Epithelial cell of esophagus (primary cell): ENCODE data around the gene MACROD2.

Experiments used
- DNase-seq: peaks from one replicate; pipeline ENCODE4 v3.0.0; 2010; ENCODE audit warnings: low read depth
- H3K4me3 ChIP-seq: 2 replicates; pipeline ENCODE4 v1.5.1; 2011; ENCODE audit warnings: mild to moderate bottlenecking, low read length, control low read depth
- TF ChIP-seq, protein P1 (sequence below): IDR thresholded peaks from 2 replicates; pipeline ENCODE4 v1.5.1; 2011; ENCODE audit warnings: low read depth, mild to moderate bottlenecking, low read length, control low read depth, inconsistent platforms; ENCODE audit not compliant: insufficient read depth; ENCODE audit errors: missing control alignments

Gene MACROD2

DNA sequence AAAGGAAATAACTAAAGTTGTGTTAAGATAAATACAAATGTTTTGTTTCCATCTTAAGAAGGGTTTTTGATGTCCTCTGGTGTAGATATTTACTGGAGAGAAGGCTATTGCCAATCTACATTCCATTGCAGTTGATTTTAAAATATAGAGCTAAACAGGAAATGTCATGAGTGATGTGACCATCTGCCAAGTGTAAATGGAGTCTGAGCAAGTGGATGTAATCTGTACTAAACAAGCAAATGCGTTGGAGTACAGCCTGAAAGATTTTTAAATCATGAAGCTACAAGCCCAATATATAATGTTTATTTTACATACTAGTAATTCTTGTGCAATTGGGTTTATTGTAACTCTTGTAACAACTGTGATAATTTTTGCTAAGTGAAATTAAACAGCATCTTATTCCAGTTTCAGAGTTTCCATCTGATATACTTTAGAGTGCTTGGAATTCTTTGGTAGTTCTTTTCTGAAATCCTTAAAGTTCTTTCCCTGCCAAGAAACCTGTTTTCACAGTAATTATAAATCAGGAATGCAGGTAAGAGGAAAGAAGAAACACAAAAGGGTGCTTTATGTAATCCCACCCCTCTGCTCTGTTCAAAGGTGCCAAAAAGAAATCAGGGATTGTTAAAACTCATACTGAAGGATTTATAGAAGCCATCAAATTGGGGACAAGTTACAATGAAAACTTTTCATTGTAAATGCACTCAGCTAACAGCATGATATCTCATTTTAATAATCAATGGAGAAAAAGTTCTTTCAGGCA is 389.3 kb downstream of the MACROD2 start:
- TF ChIP-seq, protein P1, sequence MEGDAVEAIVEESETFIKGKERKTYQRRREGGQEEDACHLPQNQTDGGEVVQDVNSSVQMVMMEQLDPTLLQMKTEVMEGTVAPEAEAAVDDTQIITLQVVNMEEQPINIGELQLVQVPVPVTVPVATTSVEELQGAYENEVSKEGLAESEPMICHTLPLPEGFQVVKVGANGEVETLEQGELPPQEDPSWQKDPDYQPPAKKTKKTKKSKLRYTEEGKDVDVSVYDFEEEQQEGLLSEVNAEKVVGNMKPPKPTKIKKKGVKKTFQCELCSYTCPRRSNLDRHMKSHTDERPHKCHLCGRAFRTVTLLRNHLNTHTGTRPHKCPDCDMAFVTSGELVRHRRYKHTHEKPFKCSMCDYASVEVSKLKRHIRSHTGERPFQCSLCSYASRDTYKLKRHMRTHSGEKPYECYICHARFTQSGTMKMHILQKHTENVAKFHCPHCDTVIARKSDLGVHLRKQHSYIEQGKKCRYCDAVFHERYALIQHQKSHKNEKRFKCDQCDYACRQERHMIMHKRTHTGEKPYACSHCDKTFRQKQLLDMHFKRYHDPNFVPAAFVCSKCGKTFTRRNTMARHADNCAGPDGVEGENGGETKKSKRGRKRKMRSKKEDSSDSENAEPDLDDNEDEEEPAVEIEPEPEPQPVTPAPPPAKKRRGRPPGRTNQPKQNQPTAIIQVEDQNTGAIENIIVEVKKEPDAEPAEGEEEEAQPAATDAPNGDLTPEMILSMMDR = no peak
- H3K4me3 ChIP-seq = no peak overlapping the region
- peak; percentile 50 for DNase-seq

DNA sequence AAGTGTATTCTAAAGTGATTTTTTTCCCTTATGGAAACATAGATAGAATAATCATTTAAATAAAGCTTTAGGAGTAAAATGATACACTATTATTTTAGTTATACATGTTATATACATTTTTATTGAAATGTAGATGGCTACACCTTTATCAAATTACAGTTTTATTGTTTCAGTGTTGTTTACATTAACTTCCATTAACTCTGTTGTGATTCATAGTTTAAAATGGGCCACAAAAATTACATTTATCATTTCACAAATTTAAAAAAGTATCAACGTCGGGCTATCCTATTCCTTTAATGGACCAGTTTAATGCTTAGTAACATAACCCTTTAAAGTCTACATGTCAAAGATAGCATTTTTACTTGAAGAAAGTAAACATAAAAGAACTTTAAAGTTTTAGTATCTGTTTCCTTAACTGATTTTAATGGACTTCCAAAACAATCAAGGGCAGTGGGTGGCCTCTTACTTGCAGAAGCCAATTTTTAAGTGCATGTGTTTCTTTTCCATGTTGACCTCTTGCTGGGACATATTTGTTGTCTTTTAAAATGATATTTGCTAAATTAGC is 389.9 kb downstream of the MACROD2 start:
- no peak overlapping the region for H3K4me3 ChIP-seq
- TF ChIP-seq, protein P1 = no peak

DNA sequence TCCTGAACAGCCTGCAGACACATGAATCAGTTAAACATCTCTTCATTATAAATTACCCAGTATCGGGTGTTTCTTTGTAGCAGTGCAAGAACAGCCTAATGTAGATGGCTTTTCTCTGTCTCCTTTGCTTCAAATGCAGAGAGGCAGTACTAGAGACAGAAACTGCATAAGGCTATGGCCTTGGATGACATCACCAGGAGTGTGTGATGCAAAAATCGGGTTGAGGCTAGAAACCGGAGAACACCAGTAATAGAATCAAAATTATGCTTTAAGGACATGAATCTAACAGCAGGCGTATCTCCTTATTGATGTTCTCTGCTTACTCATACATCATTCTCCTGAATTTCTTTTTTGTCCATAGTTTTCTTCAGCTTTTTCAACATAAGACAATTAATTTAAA is 391.4 kb downstream of the MACROD2 start:
- DNase-seq = no peak
- H3K4me3 ChIP-seq = no peak overlapping the region
- TF ChIP-seq, protein P1 = no peak

More for the DNA sequence above, 389.9 kb downstream of the MACROD2 start:
- DNase-seq = no peak

DNA sequence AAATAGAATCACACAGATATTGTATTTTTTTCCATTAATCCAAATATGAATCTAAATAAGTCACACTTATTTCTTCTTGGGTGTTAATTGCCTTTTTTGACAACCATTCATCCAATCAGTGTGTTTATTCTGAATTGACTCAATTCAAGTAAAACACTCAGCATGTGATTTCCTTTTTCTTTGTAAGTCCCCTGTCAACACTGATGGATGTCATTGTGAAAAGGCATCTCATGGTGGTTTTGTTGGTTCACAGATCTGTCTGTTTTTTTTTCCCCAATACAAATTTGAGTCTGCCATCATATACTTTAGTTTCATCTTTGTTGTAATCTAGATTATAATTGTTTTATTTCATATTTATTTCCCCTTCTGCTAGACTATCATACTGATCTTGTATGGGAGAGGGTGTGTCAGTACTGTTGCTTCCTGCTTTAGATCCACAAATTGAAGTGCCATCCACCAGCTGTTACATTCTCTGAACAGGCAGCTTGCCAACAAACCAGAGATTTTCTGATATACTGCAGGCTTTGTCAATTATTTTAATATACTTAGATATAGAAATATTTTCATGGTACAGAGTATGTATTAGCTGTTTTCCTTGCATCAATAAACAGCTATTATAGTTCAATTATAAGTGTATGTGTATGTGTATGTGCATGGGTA is 406.3 kb downstream of the MACROD2 start:
- TF ChIP-seq, protein P1 = no peak
- no peak overlapping the region for H3K4me3 ChIP-seq
- no peak for DNase-seq

DNA sequence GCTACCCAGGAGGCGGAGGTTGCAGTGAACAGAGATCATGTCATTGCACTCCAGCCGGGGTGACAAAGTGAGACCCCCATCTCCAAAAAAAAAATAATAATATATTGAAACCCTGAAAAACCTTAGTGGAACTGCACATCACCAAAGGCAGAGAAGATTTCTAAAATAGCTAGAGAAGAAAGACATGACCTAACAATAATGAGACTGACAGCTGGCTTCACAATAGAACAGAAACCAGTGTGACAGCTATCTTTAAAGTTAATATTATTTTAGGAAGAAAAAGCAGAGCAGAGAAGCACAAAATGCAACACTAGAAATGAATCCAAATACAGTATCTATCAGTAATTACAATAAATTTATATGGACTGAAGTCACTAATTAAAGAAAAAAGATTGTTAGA is 409.2 kb downstream of the MACROD2 start:
- no peak overlapping the region for H3K4me3 ChIP-seq
- no peak for DNase-seq
- TF ChIP-seq, protein P1 = no peak

DNA sequence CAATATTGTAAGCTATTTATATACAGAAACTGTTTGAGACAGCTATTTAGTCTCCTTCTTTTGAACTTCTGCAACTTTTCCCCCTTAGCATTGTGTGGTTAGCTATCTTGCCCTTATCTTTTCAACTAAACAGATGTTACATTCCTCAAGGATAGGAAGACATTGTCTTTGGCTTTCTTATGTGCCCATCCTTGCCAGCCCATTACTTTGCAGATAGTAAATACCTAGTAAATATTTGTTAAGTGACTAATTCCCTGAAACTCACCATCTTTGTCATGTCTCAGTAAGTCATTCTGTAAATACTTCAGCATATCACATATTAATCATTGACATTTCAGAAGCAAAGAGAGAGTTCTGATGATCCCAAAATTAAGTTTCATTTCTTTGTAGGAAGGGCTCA is 411.2 kb downstream of the MACROD2 start:
- no peak overlapping the region for H3K4me3 ChIP-seq
- peak; percentile 86 for DNase-seq
- TF ChIP-seq, protein P1 = no peak
